ENCODE measurements around the gene GTF2IRD1.
"Not testable (repeated sequence)": the region's sequence is repeated elsewhere in the genome, so short reads cannot be mapped to it uniquely, and the experiment has no call there.

GTF2IRD1 gene

DNA sequence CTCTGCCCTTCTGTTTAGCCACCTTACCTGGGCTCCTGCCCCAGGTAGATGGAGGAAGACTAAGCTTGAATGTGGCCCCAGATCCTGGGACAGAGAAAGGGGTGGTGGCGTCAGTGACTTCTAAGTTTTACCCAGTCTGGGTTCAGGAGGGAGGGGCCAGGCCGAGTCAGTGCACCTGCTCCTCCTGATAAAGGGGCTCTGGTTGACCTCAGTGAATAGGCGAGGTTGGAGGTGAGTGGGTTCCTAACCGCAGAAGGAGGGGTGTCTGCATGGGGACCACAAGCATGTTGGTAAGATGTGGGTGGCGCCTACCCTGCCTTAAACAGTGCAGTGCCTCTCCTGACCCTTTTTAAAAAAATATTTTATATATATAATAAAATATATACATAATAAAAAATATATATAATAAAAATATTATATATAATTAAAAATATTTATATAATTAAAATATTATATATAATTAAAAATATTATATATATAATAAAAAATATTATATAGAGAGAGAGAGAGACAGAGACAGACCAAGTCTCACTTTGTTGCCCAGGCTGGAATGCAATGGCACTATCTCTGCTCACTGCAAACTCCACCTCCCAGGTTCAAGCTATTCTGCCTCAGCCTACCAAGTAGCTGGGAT is 106.5 kb downstream of the GTF2IRD1 start:
- TF ChIP-seq, protein P1, sequence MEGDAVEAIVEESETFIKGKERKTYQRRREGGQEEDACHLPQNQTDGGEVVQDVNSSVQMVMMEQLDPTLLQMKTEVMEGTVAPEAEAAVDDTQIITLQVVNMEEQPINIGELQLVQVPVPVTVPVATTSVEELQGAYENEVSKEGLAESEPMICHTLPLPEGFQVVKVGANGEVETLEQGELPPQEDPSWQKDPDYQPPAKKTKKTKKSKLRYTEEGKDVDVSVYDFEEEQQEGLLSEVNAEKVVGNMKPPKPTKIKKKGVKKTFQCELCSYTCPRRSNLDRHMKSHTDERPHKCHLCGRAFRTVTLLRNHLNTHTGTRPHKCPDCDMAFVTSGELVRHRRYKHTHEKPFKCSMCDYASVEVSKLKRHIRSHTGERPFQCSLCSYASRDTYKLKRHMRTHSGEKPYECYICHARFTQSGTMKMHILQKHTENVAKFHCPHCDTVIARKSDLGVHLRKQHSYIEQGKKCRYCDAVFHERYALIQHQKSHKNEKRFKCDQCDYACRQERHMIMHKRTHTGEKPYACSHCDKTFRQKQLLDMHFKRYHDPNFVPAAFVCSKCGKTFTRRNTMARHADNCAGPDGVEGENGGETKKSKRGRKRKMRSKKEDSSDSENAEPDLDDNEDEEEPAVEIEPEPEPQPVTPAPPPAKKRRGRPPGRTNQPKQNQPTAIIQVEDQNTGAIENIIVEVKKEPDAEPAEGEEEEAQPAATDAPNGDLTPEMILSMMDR (IDR thresholded peaks at IDR 0.05; ENCODE audit: borderline replicate concordance, insufficient read depth, low read depth, low read length) = no peak
- H3K4me3 ChIP-seq (ENCODE audit: low read depth, low read length) = no peak overlapping the region

DNA sequence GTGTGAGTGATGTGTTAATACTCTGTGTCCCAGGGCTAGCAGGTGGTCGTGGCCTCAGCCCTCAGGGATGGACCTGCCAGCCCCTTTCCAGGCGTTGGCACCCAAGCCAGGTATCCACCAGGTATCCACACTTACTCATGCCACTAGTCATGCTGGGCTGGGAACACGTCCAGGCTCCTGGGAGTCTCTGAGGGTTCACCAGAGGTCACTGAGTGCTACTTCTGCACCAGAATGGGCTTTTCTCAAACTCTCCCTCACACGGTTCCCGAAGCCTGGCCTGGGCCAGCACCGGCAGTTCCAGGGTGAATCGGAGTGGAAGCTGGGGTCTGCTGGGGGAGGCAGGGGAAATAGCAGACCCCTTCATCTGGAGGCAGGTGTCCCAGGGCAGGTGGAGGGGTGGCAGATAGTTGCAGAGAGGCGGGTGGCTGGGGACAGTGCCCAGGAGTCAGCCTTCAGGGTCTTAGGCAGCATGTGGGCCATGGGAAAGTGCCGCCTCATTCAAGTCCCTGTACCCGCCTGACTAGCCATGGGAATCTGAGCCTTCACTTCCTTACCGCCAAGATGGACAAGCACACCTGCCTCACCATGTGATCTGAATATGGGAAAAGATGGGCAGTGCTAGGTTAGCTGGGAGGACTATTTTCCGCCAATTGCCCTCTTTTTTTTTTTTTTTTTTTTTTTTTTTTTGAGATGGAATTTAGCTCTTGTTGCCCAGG is 108.3 kb downstream of the GTF2IRD1 start:
- H3K4me3 ChIP-seq (ENCODE audit: low read depth, low read length) = no peak overlapping the region
- TF ChIP-seq, protein P1 (IDR thresholded peaks at IDR 0.05; ENCODE audit: borderline replicate concordance, insufficient read depth, low read depth, low read length) = no peak

DNA sequence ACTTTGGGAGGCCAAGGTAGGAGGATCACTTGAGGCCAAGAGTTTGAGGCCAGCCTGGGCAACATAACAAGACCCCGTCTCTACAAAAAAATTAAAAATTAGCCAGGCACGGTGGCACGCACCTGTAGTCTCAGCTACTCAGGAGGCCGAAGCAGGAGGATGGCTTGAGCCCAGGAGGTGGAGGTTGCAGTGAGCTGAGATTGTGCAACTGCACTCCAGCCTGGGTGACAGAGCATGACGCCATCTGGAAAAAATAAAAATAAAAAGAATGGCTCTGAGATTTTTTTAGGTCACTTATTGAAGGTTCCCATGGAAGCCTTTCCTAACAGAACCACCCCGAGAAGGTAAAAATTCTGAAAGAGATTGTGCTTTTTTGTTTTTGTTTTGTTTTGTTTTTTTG is 109.9 kb downstream of the GTF2IRD1 start:
- not testable (repeated sequence) for H3K4me3 ChIP-seq (ENCODE audit: low read depth, low read length)

DNA sequence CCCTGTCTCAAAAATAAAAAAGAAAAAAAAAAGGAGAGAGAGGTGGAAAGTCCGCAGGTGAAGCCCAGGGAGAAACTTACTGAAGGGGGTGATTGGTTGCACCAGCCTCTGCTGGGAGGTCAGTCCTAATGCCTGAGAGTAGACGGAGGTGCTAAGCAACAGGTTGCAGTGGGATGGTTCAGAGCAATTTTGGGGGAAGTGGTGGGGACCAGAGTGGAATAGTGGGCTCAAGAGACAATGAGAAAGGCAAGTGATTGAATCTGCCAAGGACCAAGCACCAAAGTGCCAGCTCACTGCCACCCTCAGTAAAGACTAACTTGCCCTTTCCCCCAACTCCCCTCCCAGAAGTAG is 113.6 kb downstream of the GTF2IRD1 start:
- H3K4me3 ChIP-seq (ENCODE audit: low read depth, low read length) = no peak overlapping the region
- TF ChIP-seq, protein P1 (IDR thresholded peaks at IDR 0.05; ENCODE audit: borderline replicate concordance, insufficient read depth, low read depth, low read length) = no peak

DNA sequence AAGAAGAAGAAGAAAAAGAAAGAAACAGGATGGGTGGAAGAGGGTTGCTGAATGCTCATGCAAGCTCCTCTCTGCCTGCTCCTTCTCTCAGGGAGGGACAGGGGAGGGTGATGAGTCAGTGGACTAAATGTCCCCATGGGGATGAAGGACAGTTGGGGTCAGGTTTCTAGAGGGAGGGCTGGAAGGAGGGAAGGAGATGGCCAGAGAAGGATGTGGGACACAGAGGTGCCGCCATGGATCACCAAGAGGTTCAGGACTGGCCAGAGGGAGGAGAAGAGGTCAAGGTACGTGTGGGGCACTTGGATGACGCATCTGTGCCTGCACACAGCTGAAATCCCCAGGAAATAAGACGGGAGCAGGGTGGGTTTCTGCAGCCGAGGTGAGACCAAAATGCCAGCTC is 115.0 kb downstream of the GTF2IRD1 start:
- TF ChIP-seq, protein P1 (IDR thresholded peaks at IDR 0.05; ENCODE audit: borderline replicate concordance, insufficient read depth, low read depth, low read length) = no peak

DNA sequence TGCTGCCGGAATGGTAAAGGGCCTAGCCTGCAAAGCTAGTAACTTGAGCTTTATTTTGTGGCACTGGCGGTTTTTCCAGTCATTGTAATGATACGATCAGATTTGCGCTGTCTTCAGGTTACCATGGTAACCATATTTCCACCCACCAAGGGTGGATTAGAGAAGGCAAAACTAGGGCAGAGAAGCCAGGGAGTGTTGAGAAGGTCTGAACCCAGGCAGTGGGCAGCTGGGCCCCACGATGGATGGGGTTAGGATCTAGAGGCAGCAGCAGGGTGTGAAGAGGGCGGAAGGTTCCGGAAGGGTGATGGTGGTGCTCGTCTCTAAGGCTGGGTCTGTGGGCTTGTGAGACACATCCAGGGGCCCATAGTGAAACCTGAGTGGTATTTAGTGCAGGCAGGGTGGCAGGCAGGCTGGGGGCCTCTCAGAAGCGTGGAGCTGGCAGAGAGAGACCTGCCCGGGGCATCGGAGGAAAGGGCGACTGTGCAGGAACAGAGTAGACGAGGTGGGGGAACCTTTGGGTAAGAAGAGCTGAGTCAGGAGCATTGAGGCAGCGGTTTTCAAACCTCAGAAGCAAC is 115.9 kb downstream of the GTF2IRD1 start:
- H3K4me3 ChIP-seq (ENCODE audit: low read depth, low read length) = no peak overlapping the region
- TF ChIP-seq, protein P1 (IDR thresholded peaks at IDR 0.05; ENCODE audit: borderline replicate concordance, insufficient read depth, low read depth, low read length) = no peak

More for the DNA sequence above, 115.0 kb downstream of the GTF2IRD1 start:
- H3K4me3 ChIP-seq (ENCODE audit: low read depth, low read length) = no peak overlapping the region

DNA sequence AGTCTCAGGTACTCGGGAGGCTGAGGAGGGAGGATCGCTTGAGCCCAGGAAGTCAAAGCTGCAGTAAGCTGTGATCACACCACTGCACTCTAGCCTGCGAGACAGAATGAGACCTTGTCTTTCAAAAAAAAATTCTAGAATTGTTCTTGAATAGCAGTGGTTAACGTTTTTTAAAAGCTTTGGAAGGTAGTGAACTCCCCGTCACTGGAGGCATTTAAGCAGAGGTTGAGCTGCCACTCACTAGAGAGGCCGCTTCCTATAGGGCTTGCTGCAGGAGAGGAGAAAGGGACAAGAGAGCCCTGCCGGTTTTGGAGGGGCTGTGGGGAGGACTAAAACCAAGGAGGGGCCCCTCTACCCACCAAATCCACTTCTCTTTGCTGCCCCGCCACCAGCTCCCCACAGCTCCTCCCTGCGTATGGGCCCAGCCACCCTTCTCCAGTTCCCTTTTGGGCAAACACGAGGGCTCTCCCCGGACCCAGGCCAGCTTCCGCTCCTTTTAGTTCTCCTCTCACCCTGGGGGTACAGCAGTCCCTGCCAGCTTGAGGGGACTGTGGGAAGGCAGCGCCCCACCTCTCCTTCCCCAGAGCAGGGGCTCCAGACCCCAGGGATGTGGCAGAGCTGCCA is 116.9 kb downstream of the GTF2IRD1 start:
- no peak overlapping the region for H3K4me3 ChIP-seq (ENCODE audit: low read depth, low read length)
- TF ChIP-seq, protein P1 (IDR thresholded peaks at IDR 0.05; ENCODE audit: borderline replicate concordance, insufficient read depth, low read depth, low read length) = no peak
